ENCODE results near the gene EIF4G3. TPM values are rescaled to one million over a fixed set of nuclear protein-coding genes. Genes with fewer than 3 reads are reported as not detected.

The EIF4G3 gene
- total and polyA plus RNA-seq, 9 of the 15 experiments (the other 6 are each of a cell fraction or from before 2014, with no cell fraction given), result 6.7 to 40.5 (median 32.1) TPM

- TF ChIP-seq NFYB (IDR thresholded peaks at IDR 0.05; ENCODE audit: extremely low read depth, insufficient read length) (no peak), ZNF764 (CRISPR knock-in tag; IDR thresholded peaks at IDR 0.05; ENCODE audit: low read depth) (no peak), ZFP30 (CRISPR knock-in tag; IDR thresholded peaks at IDR 0.05; ENCODE audit: borderline replicate concordance) (no peak), MYC (IDR thresholded peaks at IDR 0.05; ENCODE audit: low read depth, low read length) (peak; percentile 97), MYC (CRISPR knock-in tag; IDR thresholded peaks at IDR 0.05; ENCODE audit: borderline replicate concordance, low read depth) (0 out of 2 replicates have a peak, but pooled peaks have one; percentile 23), POLR2H (tag; IDR thresholded peaks at IDR 0.05; ENCODE audit: low read depth) (peak; percentile 85), PURB (CRISPR knock-in tag; IDR thresholded peaks at IDR 0.05; ENCODE audit: low read depth) (no peak), ZHX1 (conservative IDR thresholded peaks at IDR 0.05; ENCODE audit: low read length) (peak; percentile 84), BACH1 (tag; IDR thresholded peaks at IDR 0.05) (no peak), RBM15 (IDR thresholded peaks at IDR 0.05; ENCODE audit: insufficient read depth, low read length) (no peak), VEZF1 (CRISPR knock-in tag; IDR thresholded peaks at IDR 0.05) (peak; percentile 100), HMG20B (CRISPR knock-in tag; IDR thresholded peaks at IDR 0.05) (no peak), SMARCA4 (IDR thresholded peaks at IDR 0.05) (no peak; the same call in none of the 2 replicates), TCFL5 (CRISPR knock-in tag; conservative IDR thresholded peaks at IDR 0.05) (0 out of 2 replicates have a peak, but pooled peaks have one; percentile 23), ZNF696 (CRISPR knock-in tag; conservative IDR thresholded peaks at IDR 0.05) (no peak), NR3C1 (CRISPR knock-in tag; IDR thresholded peaks at IDR 0.05) (no peak)
- TF ChIP-seq, protein P1, sequence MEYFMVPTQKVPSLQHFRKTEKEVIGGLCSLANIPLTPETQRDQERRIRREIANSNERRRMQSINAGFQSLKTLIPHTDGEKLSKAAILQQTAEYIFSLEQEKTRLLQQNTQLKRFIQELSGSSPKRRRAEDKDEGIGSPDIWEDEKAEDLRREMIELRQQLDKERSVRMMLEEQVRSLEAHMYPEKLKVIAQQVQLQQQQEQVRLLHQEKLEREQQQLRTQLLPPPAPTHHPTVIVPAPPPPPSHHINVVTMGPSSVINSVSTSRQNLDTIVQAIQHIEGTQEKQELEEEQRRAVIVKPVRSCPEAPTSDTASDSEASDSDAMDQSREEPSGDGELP (CRISPR knock-in tag; IDR thresholded peaks at IDR 0.05; ENCODE audit: borderline replicate concordance), result peak; percentile 71
- TF ChIP-seq, protein P2, sequence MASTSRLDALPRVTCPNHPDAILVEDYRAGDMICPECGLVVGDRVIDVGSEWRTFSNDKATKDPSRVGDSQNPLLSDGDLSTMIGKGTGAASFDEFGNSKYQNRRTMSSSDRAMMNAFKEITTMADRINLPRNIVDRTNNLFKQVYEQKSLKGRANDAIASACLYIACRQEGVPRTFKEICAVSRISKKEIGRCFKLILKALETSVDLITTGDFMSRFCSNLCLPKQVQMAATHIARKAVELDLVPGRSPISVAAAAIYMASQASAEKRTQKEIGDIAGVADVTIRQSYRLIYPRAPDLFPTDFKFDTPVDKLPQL (IDR thresholded peaks at IDR 0.05; ENCODE audit: extremely low read depth, insufficient read length), result no peak
These were observed at the start of gene EIF4G3 (continued) for GRCh38 chr1:21176586-21177555.

All from K562 (cell line).